Vagina (tissue), 2 donors: ENCODE results near the gene SPOCK1. TPM values are rescaled to one million over a fixed set of nuclear protein-coding genes. Genes with fewer than 3 reads are reported as not detected.

Experiments used
- DNase-seq, 2 donors: peaks; one replicate each; pipeline ENCODE4 v3.0.0-alpha.2; 2017; ENCODE audit errors: extremely low spot score in 2 of 2
- H3K27ac ChIP-seq: fragments of 200-600 bp; sonication (generic); one replicate; pipeline ENCODE4 v1.5.1; 2019
- H3K27me3 ChIP-seq: fragments of 200-600 bp; sonication (generic); one replicate; pipeline ENCODE4 v1.5.1; 2019
- H3K36me3 ChIP-seq, 2 donors: fragments of 200-600 bp; sonication (generic); one replicate each; pipeline ENCODE4 v1.5.1; 2017 to 2019
- H3K4me1 ChIP-seq: fragments of 200-600 bp; sonication (generic); one replicate; pipeline ENCODE4 v1.5.1; 2019
- H3K4me3 ChIP-seq, 2 donors: fragments of 200-600 bp; sonication (generic); 1 replicate in 1 of 2; 2 replicates in 1 of 2; pipeline ENCODE4 v1.5.1; 2016 to 2019
- H3K9me3 ChIP-seq: fragments of 200-600 bp; sonication (generic); one replicate; pipeline ENCODE4 v1.5.1; 2019
- CTCF ChIP-seq, 3 experiments: fragments of 450-650 bp in 2 of 3; fragments of 200-600 bp in 1 of 3; sonication (generic) in 1 of 3; IDR thresholded peaks; one replicate each; pipeline ENCODE4 v1.5.1; 2017 to 2019; ENCODE audit warnings: antibody characterized with exemption in 3 of 3, mild to moderate bottlenecking in 2 of 3, moderate library complexity in 2 of 3
- POLR2A ChIP-seq, 2 donors: fragments of 450-650 bp; IDR thresholded peaks; one replicate each; pipeline ENCODE4 v1.6.1; 2017; ENCODE audit warnings: antibody characterized with exemption in 2 of 2, mild to moderate bottlenecking in 2 of 2, moderate library complexity in 2 of 2
- POLR2AphosphoS5 ChIP-seq, 2 donors: sonication (generic); formaldehyde crosslinking; IDR thresholded peaks; one replicate each; pipeline ENCODE4 v1.9.0; 2017; ENCODE audit warnings: antibody characterized with exemption in 2 of 2, mild to moderate bottlenecking in 2 of 2, low read depth in 1 of 2; ENCODE audit not compliant: insufficient read depth in 1 of 2
- intact Hi-C: fragments of 100-400 bp; cut with DNase I; formaldehyde crosslinking; loops from one replicate; pipeline ENCODE4 v1.15.1; 2023
- total RNA-seq: library from RNA; depleted of rRNA; stranded (reverse); fragments of >200 nt; gene quantifications from one replicate; pipeline ENCODE4 v1.2.3, GENCODE V29; 2016

Gene SPOCK1
- total RNA-seq, 1 donor from 2014 or later = 70.7 TPM

GRCh38 chr5:137345396-137345795 is 153.7 kb downstream of the SPOCK1 start:
- H3K4me3 ChIP-seq = no peak overlapping the region
- no peaks in the 10 kb centered on the region for H3K9me3 ChIP-seq
- no peaks in the 10 kb centered on the region for H3K36me3 ChIP-seq
- TF ChIP-seq CTCF (IDR thresholded peaks at IDR 0.05) (no peak), POLR2AphosphoS5 (IDR thresholded peaks at IDR 0.05; ENCODE audit: insufficient read depth in 1 of 2, low read depth in 1 of 2) (no peak), POLR2A (IDR thresholded peaks at IDR 0.05) (no peak)
- no peak for DNase-seq
- no peaks in the 10 kb centered on the region for H3K4me1 ChIP-seq
- intact Hi-C loops = no loop called here
- no peaks in the 10 kb centered on the region for H3K27me3 ChIP-seq
- no peak overlapping the region for H3K27ac ChIP-seq

GRCh38 chr5:137344723-137345322 is 154.3 kb downstream of the SPOCK1 start:
- no peak for DNase-seq
- TF ChIP-seq POLR2A (IDR thresholded peaks at IDR 0.05) (no peak), CTCF (IDR thresholded peaks at IDR 0.05) (peak in 1 of 3 experiments; percentile 39)
- no peaks in the 10 kb centered on the region for H3K4me1 ChIP-seq
- no peaks in the 10 kb centered on the region for H3K9me3 ChIP-seq
- intact Hi-C loops = no loop called here
- H3K27ac ChIP-seq = no peak overlapping the region
- H3K27me3 ChIP-seq = no peaks in the 10 kb centered on the region
- no peaks in the 10 kb centered on the region for H3K36me3 ChIP-seq
- no peak overlapping the region for H3K4me3 ChIP-seq

- no peaks in the 10 kb centered on the region for H3K9me3 ChIP-seq
- TF ChIP-seq POLR2A (IDR thresholded peaks at IDR 0.05) (no peak), POLR2AphosphoS5 (IDR thresholded peaks at IDR 0.05; ENCODE audit: insufficient read depth in 1 of 2, low read depth in 1 of 2) (no peak), CTCF (IDR thresholded peaks at IDR 0.05) (no peak)
- DNase-seq = no peak
- H3K27ac ChIP-seq = no peak overlapping the region
- no peaks in the 10 kb centered on the region for H3K27me3 ChIP-seq
- no peak overlapping the region for H3K4me3 ChIP-seq
- H3K36me3 ChIP-seq = no peaks in the 10 kb centered on the region
- intact Hi-C loops = no loop called here
- no peaks in the 10 kb centered on the region for H3K4me1 ChIP-seq
These were observed 155.1 kb downstream of the SPOCK1 start for GRCh38 chr5:137344021-137344420.

GRCh38 chr5:137342764-137343163 is 156.4 kb downstream of the SPOCK1 start:
- DNase-seq = no peak
- H3K4me3 ChIP-seq = no peak overlapping the region
- no peaks in the 10 kb centered on the region for H3K9me3 ChIP-seq
- no peak overlapping the region for H3K27ac ChIP-seq
- no peaks in the 10 kb centered on the region for H3K4me1 ChIP-seq
- intact Hi-C loops = no loop called here
- H3K27me3 ChIP-seq = no peaks in the 10 kb centered on the region
- TF ChIP-seq POLR2AphosphoS5 (IDR thresholded peaks at IDR 0.05; ENCODE audit: insufficient read depth in 1 of 2, low read depth in 1 of 2) (no peak), POLR2A (IDR thresholded peaks at IDR 0.05) (no peak), CTCF (IDR thresholded peaks at IDR 0.05) (no peak)
- H3K36me3 ChIP-seq = no peaks in the 10 kb centered on the region

GRCh38 chr5:137341831-137342230 is 157.3 kb downstream of the SPOCK1 start:
- TF ChIP-seq POLR2AphosphoS5 (IDR thresholded peaks at IDR 0.05; ENCODE audit: insufficient read depth in 1 of 2, low read depth in 1 of 2) (no peak), CTCF (IDR thresholded peaks at IDR 0.05) (no peak), POLR2A (IDR thresholded peaks at IDR 0.05) (no peak)
- Histone ChIP-seq H3K4me1 (no peaks in the 10 kb centered on the region), H3K36me3 (no peaks in the 10 kb centered on the region), H3K4me3 (no peak overlapping the region), H3K9me3 (no peaks in the 10 kb centered on the region), H3K27me3 (no peaks in the 10 kb centered on the region), H3K27ac (no peak overlapping the region)
- no peak for DNase-seq
- intact Hi-C loops = no loop called here
